COLO829 (cell line): ENCODE results near the gene NCKAP1.
A peak's percentile ranks its signal among the peaks of the same experiment; 100 is the strongest.
"Not testable (repeated sequence)": the region's sequence is repeated elsewhere in the genome, so short reads cannot be mapped to it uniquely, and the experiment has no call there.

Source experiments
- DNase-seq: peaks from one replicate; pipeline ENCODE4 v3.0.0; 2012; ENCODE audit warnings: low spot score

NCKAP1 gene

GRCh38 chr2:183038341-183039300, at the start of gene NCKAP1:
Gene NCKAP1 (minus strand): TSS chr2:183038457. CDS start chr2:183038099, 358 bp downstream.
- peak; percentile 77 for DNase-seq

GRCh38 chr2:183081911-183082310, 43.7 kb upstream of the NCKAP1 start:
- DNase-seq = peak; percentile 30

GRCh38 chr2:183079139-183079775, 41.0 kb upstream of the NCKAP1 start:
- DNase-seq = no peak

- DNase-seq = peak; percentile 92
These were observed 40.3 kb upstream of the NCKAP1 start, which contains the start of gene DUSP19 for GRCh38 chr2:183078464-183079138. Gene DUSP19 (plus strand): TSS chr2:183078747. CDS start chr2:183078934, 187 bp downstream.

- no peak for DNase-seq
These were observed 39.9 kb upstream of the NCKAP1 start for GRCh38 chr2:183078163-183078463.

- DNase-seq = no peak
These were observed 33.9 kb upstream of the NCKAP1 start for GRCh38 chr2:183072177-183072576.

GRCh38 chr2:183070942-183071844, 32.9 kb upstream of the NCKAP1 start:
- DNase-seq = no peak

- DNase-seq = no peak
These were observed 30.9 kb upstream of the NCKAP1 start for GRCh38 chr2:183069174-183069573.

- DNase-seq = no peak
These were observed 30.3 kb upstream of the NCKAP1 start for GRCh38 chr2:183068561-183068960.

- peak; percentile 38 for DNase-seq
These were observed 24.8 kb upstream of the NCKAP1 start for GRCh38 chr2:183063083-183063482.

GRCh38 chr2:183060571-183061231, 22.4 kb upstream of the NCKAP1 start:
- no peak for DNase-seq

GRCh38 chr2:183059561-183059960, 21.3 kb upstream of the NCKAP1 start:
- peak; percentile 67 for DNase-seq

- no peak for DNase-seq
These were observed 19.2 kb upstream of the NCKAP1 start for GRCh38 chr2:183057333-183057985.

- DNase-seq = no peak
These were observed 11.2 kb upstream of the NCKAP1 start for GRCh38 chr2:183049420-183049819.

GRCh38 chr2:183047486-183048125, 9.3 kb upstream of the NCKAP1 start:
- DNase-seq = not testable (repeated sequence)

- not testable (repeated sequence) for DNase-seq
These were observed 5.3 kb upstream of the NCKAP1 start for GRCh38 chr2:183043580-183043979.

- DNase-seq = no peak
These were observed 2.3 kb upstream of the NCKAP1 start for GRCh38 chr2:183040604-183041003.

GRCh38 chr2:183037553-183038340, 510 bp downstream of the NCKAP1 start:
- DNase-seq = peak; percentile 11

GRCh38 chr2:183037074-183037552, 1.1 kb downstream of the NCKAP1 start:
- DNase-seq = peak; percentile 26
